22Rv1 (cell line): ENCODE data around the gene ERVMER34-1.

Source experiments
- H3K27ac ChIP-seq: fragments of 450-650 bp; 2 replicates; pipeline ENCODE4 v1.5.1; 2017
- ZFX ChIP-seq: fragments of 450-650 bp; IDR thresholded peaks from 2 replicates; pipeline ENCODE4 v1.6.1; 2017; ENCODE audit warnings: antibody characterized with exemption, borderline replicate concordance
- TF ChIP-seq, protein P1 (sequence below): fragments of 450-650 bp; IDR thresholded peaks from 2 replicates; pipeline ENCODE4 v1.5.1; 2017; ENCODE audit warnings: mild to moderate bottlenecking

Gene ERVMER34-1

GRCh38 chr4:52712251-52713130 is 38.7 kb downstream of the ERVMER34-1 start:
- TF ChIP-seq ZFX: no peak
- TF ChIP-seq, protein P1, sequence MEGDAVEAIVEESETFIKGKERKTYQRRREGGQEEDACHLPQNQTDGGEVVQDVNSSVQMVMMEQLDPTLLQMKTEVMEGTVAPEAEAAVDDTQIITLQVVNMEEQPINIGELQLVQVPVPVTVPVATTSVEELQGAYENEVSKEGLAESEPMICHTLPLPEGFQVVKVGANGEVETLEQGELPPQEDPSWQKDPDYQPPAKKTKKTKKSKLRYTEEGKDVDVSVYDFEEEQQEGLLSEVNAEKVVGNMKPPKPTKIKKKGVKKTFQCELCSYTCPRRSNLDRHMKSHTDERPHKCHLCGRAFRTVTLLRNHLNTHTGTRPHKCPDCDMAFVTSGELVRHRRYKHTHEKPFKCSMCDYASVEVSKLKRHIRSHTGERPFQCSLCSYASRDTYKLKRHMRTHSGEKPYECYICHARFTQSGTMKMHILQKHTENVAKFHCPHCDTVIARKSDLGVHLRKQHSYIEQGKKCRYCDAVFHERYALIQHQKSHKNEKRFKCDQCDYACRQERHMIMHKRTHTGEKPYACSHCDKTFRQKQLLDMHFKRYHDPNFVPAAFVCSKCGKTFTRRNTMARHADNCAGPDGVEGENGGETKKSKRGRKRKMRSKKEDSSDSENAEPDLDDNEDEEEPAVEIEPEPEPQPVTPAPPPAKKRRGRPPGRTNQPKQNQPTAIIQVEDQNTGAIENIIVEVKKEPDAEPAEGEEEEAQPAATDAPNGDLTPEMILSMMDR: no peak
- peak overlapping the region; percentile 89 for H3K27ac ChIP-seq

- TF ChIP-seq, protein P1: no peak
- no peak for TF ChIP-seq ZFX
- H3K27ac ChIP-seq: peak overlapping the region; percentile 89
Measured at GRCh38 chr4:52711834-52712250, 39.4 kb downstream of the ERVMER34-1 start.

DNA sequence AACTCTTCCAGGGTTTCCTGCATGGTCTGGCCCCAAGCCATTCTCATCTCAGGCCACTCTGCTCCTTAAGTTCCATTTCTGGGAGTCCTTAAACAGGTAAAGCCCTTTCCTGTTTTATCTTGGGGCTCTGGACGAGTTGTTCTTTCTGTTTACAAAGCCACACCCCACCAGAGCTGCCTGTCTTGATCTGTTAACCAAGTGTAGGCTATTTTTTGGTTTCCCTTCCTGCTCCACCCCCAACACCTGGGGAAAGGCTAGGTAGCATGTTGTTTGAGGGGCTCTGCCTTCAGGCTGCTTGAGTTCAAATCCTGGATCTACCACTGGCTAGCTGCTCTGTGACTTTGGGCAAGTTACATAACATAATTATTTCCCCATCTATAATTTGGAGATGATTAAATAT is 40.0 kb downstream of the ERVMER34-1 start:
- TF ChIP-seq, protein P1: no peak
- TF ChIP-seq ZFX: no peak
- peak overlapping the region; percentile 89; the same call in 1 of the 2 replicates for H3K27ac ChIP-seq

- no peak for TF ChIP-seq ZFX
- TF ChIP-seq, protein P1: no peak
- no peak overlapping the region for H3K27ac ChIP-seq
Measured at GRCh38 chr4:52709155-52709554, 42.1 kb downstream of the ERVMER34-1 start.

- no peak overlapping the region for H3K27ac ChIP-seq
- TF ChIP-seq, protein P1: no peak
- TF ChIP-seq ZFX: no peak
Measured at GRCh38 chr4:52704661-52705060, 46.6 kb downstream of the ERVMER34-1 start.

GRCh38 chr4:52704133-52704532 is 47.1 kb downstream of the ERVMER34-1 start:
- no peak overlapping the region for H3K27ac ChIP-seq
- TF ChIP-seq ZFX: no peak
- TF ChIP-seq, protein P1: no peak

GRCh38 chr4:52701207-52701606 is 50.0 kb downstream of the ERVMER34-1 start:
- H3K27ac ChIP-seq: no peak overlapping the region
- TF ChIP-seq, protein P1: no peak
- no peak for TF ChIP-seq ZFX
